ENCODE data around the gene IKZF1.

- TF ChIP-seq CTCF (IDR thresholded peaks at IDR 0.05; ENCODE audit: insufficient read depth, low read length): no peak
- no peak for TF ChIP-seq REST (IDR thresholded peaks at IDR 0.05; ENCODE audit: insufficient replicate concordance, low read depth)
Measured at GRCh38 chr7:50321487-50322067, 17.1 kb downstream of the IKZF1 start.
